Islet of Langerhans (tissue), 1 donor: ENCODE results near the gene IMMT.
"Not testable (repeated sequence)": the region's sequence is repeated elsewhere in the genome, so short reads cannot be mapped to it uniquely, and the experiment has no call there.

Source experiments
- FAIRE-seq: peaks from one replicate; lab custom pipeline; 2011; peaks lifted over from hg19 to GRCh38; lab: Jason Lieb, UNC

The IMMT gene

DNA sequence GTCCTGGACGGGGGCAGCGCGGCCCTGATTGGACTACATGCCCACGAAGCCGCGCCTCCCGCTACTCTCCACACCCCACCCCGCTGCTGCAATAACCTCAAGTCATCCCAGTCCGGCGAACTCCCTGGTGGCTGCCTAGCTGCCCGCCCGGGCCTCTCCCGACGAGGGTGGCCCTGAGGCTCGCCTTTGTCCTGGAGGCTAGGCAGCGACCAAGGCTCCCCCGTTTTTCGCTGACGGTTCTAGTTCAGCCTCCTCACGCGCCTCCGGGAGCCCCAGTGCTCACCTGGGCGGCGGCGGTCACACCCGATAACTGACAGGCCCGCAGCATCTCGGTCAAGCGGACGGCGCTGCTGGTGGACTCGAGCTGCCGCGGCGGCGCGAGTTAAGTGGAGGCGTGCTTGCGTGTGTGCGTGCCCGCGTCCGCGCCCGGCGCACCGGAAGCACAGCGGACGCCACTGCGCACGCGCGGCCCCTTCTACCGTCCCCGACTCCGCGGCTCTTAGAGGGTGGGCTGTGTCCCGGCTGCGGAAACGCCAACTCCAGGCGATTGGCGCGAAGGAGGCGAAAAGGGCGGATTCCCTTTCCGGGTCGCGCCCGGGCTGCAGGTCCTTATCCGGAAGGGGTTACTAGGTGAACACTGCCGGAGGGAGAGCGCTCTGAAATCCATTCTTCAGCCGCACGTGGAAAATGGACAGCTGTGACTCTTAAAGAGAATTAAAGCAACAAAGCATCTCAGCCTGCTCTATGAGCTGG is at the start of gene IMMT:
IMMT (minus strand) TSS at position 408 of the 753 bp plus-strand sequence; CDS start at position 328, 80 bp downstream.
- no peak for FAIRE-seq

- FAIRE-seq, result not testable (repeated sequence)
These were observed 49.5 kb upstream of the IMMT start for GRCh38 chr2:86244781-86245180.

DNA sequence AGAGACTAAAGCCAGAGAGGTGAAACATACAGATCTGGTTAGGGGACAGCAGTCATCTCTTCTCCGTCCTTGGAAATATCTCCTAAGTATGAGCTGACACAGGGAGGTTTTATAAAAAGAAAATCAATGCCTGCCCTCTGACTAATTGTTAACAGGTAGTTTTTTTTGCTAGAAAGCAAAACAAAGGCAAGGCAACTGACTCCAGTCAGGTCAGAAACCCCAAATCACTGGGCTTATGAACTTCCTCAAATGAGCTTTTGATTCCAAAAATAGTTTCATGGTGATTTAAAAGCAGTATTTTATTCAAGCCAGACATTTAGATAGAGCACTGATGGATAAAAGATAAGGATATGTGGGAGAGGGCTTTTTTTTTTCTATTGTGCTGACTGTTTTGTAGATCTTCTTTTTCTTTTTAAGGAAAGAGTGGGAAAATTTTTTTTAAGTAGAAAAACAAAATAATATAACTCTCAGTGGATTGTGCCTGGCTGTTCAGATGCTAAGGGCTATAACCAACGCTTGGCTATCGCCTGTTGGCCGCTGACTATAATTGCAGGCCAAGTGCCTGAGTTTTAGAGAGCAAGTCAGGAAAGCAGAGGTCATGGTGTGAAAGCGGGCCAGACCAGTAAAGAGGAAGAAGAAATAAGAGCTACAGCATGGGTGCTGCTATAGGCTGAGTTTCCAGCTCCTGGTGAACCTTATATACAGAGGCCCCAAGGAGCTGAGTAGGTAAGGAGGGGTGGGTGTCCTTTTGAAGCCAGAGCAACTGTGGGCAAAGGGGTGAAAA is 48.9 kb upstream of the IMMT start:
- FAIRE-seq, result no peak

- no peak for FAIRE-seq
These were observed 48.0 kb upstream of the IMMT start for GRCh38 chr2:86243272-86243671.

GRCh38 chr2:86241611-86242010 is 46.3 kb upstream of the IMMT start:
- FAIRE-seq, result no peak

DNA sequence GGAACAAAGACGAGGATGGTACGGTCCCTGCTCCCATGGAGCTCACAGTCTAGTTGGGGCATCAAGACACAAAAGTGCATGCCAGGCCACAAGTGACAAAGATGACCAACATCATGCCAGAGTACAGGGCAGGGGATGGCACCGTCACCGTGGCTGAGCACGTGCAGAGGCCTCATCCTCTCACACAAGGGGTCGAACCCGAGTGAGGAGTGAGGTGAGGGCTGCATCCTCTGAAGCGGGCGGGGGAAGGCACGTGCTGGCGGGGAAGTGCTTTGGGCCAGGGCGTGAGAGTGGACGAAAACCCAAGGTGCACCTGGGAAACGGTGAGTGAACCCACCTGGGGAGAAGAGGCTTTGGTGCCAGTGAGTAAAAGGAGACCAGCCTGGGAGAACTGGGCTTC is 45.0 kb upstream of the IMMT start:
- FAIRE-seq, result no peak

- no peak for FAIRE-seq
These were observed 44.5 kb upstream of the IMMT start for GRCh38 chr2:86239745-86240144.

DNA sequence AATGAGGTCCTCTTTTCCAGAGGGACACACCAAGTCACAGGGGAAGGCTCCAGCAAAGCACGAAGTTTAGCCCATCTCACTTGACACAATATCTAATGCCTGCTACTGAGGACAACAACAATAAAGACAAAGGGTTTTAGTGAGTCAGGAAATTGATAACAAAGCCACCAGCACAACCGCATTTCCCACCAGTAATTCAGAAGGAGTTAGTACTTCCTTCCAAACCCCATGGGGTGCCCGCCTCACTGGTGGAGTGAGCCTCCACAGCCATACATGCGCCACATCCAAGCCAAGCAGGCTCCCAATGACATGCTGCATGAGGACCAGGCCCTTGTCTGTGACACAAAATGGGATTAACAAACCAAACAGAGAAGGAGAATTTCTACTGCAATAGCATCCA is 44.1 kb upstream of the IMMT start:
- FAIRE-seq, result no peak

DNA sequence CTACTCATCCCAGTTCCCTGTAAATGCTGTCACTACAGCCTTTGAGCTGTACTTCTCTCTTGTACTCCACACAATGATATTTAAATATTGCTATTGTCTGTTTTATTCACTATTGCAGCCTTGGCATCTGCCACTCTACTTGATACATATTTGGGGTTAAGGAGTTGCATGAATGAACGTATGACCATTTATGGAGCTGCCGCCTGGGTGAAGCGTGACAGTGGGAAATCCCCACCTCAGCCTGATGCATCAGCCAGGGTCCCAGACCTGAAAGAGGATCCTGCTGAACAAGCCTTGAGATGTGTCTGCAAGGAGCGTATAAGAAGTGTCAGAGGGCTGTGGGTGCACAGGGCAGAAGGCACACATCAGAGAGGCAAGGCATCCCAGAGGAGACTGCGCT is 43.1 kb upstream of the IMMT start:
- FAIRE-seq, result no peak

DNA sequence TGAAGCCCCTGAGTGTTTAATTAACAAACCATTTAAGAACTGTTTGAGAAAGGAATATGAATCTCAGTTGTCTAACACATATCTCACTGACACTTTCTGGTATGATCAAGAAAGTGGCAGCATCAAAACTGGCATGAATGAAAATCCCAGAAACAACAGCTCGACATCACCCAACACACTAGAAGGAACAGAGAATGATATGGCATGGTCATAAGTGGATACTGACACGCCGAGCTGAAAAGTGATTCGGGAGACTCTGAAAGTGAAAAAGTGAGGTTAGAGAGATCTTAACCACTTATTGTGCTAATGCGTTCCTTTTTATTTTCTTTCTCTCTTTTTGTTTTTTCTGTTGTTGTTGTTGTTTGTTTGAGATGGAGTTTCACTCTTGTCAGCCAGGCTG is 41.9 kb upstream of the IMMT start:
- FAIRE-seq, result no peak

- no peak for FAIRE-seq
These were observed 40.1 kb upstream of the IMMT start for GRCh38 chr2:86235196-86235980.

- no peak for FAIRE-seq
These were observed 39.4 kb upstream of the IMMT start for GRCh38 chr2:86234563-86235131.

GRCh38 chr2:86233436-86233835 is 38.2 kb upstream of the IMMT start:
- FAIRE-seq, result no peak

- no peak for FAIRE-seq
These were observed 37.6 kb upstream of the IMMT start for GRCh38 chr2:86232910-86233309.

DNA sequence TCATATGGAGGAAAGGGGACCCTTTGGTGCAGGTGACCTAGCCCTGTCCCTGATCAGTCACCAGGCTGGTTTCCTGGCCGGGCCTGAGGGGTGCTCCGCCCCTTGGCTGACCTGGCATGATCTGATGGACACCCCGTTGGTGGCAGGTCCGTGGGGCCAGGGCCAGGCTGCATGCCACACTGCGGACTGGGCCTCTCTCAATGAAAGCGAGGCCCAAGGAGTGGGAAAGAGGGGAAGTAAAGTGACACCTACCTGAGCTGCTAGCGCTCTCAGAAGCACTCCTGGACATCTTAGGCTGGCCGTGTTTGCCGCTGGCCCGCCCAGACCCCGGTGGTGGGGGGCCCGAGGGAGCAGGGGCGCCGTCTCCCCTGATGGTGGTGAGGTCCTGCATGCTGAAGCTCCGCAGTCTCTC is 37.1 kb upstream of the IMMT start:
- FAIRE-seq, result no peak

GRCh38 chr2:86231680-86232372 is 36.6 kb upstream of the IMMT start:
- FAIRE-seq, result no peak

DNA sequence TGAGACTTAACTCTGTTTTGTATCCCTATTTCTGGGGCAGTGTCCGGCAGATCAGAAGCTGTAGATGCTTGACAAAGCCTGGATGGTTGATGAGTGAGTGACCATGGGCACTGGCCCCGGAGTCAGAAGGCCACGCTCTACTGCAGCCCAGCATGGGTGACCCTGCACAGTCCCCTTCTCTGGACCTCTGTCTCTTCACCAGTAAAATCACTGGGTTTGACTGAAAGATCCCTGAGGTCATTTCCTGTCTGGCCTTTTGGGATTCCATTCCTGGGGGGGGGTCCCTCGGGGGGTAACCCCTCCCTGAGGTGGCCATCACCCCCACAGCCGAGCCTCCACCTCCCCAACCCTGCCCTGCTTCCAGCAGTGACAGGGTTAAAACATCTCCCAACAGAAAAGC is 35.7 kb upstream of the IMMT start:
- no peak for FAIRE-seq

DNA sequence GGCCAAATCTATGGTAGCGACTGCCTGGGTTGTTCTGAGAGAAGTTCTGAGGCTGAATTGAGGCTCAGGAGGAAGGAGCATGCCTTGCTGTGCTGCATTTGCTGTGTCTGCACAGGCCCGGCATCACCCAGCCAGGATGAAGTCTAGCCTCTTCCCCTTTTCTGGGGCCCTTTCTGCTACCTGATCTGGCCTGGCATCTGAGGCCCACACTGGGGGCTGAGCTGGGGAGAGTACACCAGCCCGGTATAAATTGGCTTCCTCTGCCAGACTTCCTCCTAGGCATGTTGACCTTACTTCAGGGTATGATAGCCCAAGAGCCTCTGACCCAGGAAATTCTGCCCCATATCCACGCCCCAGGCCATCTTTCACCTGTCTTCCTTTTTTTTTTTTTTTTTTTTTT is 34.0 kb upstream of the IMMT start:
- no peak for FAIRE-seq

DNA sequence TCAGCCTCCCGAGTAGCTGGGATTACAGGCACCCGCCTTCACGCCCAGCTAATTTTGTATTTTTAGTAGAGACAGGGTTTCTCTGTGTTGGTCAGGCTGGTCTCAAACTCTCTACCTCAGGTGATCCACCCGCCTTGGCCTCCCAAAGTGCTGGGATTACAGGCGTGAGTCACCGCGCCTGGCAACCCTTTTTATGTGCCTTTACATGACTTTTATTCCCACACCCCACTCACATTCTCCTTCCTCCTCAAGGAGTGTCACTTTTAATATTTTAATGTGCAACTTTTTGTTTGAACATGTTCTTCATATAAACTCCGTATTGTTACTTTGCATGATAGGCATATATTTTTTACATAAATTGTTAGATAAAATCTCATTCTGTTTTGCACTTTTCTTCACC is 33.3 kb upstream of the IMMT start:
- FAIRE-seq, result not testable (repeated sequence)

DNA sequence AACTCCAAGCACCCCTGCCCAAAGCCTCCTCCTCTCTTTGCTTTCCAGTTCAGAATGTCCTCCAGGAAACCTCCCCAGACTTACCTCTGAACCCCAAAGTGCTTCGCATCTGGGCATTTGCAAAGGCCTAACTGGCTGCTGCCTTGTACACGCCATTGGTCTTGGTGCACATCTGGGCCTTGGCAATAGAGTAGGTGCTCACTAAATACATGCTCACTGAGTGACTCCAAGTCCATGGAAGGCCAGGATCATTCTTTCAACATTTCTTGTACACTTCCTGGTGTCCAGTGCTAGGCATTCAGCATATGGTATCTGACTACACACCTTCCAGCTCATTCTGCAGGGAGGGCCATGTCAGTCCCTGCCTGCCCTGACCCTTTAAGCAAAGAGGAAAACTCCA is 32.4 kb upstream of the IMMT start:
- FAIRE-seq, result no peak

DNA sequence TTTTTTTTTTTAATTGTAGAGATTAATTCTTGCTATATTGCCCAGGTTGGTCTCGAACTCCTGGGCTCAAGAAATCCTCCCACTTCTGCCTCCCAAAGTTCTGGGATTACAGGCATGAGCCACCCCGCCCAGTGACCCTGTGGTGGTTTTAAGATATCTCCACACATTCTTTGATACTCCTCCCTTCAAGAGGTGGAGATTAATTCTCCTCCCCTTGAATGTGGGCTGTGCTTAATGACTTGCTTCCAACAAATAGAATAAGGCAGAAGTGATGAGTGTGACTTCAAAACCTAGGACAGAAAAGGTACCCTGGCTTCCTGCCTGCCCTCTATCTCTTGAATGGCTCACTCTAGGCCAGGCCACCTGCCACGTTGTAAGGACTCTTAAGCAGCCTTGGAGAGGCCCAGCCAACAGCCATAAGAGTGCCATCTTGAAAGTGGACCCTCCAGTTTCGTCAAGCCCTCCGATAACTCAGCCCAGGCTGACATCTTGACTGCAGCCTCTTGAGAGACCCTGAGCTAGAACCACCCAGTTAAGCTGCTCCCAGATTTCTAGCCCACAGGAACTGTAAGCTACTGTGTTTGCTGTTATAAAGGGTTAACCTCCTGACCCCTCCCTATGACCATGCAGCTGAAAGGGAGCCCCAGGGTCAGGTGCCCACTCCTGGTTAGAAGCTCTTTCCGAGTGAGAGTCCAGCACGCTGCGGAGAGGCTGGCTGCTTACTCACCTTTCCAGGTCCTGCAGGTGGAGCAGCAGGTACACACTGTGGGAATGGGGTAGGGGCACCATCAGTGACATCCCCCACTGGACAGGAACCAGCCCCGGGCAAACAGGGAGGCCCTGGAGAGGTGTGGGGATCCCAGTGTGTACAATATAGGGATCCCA is 31.6 kb upstream of the IMMT start:
- FAIRE-seq, result no peak
